CD4-positive, alpha-beta T cell treated with Interleukin-17A for 4 hours (primary cell): ENCODE measurements around the gene SETDB2.

ENCODE experiments used
- DNase-seq: peaks from one replicate; pipeline ENCODE4 v3.0.0-alpha.2; 2020; ENCODE audit warnings: mixed read lengths

The SETDB2 gene

GRCh38 chr13:49538404-49538803 is 94.3 kb downstream of the SETDB2 start:
- DNase-seq, result no peak

GRCh38 chr13:49539313-49539712 is 95.2 kb downstream of the SETDB2 start:
- no peak for DNase-seq

- DNase-seq, result no peak
These were observed 95.7 kb downstream of the SETDB2 start for GRCh38 chr13:49539746-49540145.

GRCh38 chr13:49540552-49540951 is 96.5 kb downstream of the SETDB2 start:
- peak; percentile 14 for DNase-seq

GRCh38 chr13:49543656-49544055 is 99.6 kb downstream of the SETDB2 start:
- DNase-seq, result no peak
